Transverse colon (tissue), 3 donors: ENCODE data around the gene VSIG4.

Experiments
- CTCF ChIP-seq, 5 experiments: fragments of 200-600 bp in 3 of 5; fragments of 450-650 bp in 2 of 5; sonication (generic) in 3 of 5; IDR thresholded peaks; 1 replicate in 2 of 5; 2 replicates in 3 of 5; pipeline ENCODE4 v1.5.1; 2016 to 2017; ENCODE audit warnings: antibody characterized with exemption in 5 of 5, inconsistent platforms in 3 of 5, mild to moderate bottlenecking in 2 of 5, moderate library complexity in 1 of 5
- POLR2A ChIP-seq: fragments of 450-650 bp; IDR thresholded peaks from one replicate; pipeline ENCODE4 v1.6.1; 2016; ENCODE audit warnings: antibody characterized with exemption, mild to moderate bottlenecking, moderate library complexity

GRCh38 chrX:66017659-66018170 lies 22.2 kb downstream of the VSIG4 start:
- TF ChIP-seq CTCF (IDR thresholded peaks at IDR 0.05) (no peak), POLR2A (no peak)
